ENCODE data around the gene GBGT1. TPM values are rescaled to one million over a fixed set of nuclear protein-coding genes. Genes with fewer than 3 reads are reported as not detected.
"Not testable (repeated sequence)": the region's sequence is repeated elsewhere in the genome, so short reads cannot be mapped to it uniquely, and the experiment has no call there.

GBGT1 gene
- 1 to 10 TPM; 1.4 to 2.2 (median 1.7) TPM for total RNA-seq
- total RNA-seq (2013): 4.8 TPM

- Mint-ChIP-seq H3K36me3 (no peaks in the 10 kb centered on the region), H3K4me1 (peaks cover 0 to 4% of the 10 kb centered on the region in 2 donors), H3K27ac (peak within 1 kb of the TSS in 1 of 2 donors; percentile 59), H3K9me3 (no peaks in the 10 kb centered on the region), H3K4me3 (peak within 1 kb of the TSS; percentile 79), H3K27me3 (ENCODE audit: low read depth in 2 of 2) (peaks cover 7 to 17% of the 10 kb centered on the region in 2 donors)
- H3K9me3 ChIP-seq (ENCODE audit: control insufficient read depth, insufficient read depth, low read length): no peaks in the 10 kb centered on the region
- peak within 1 kb of the TSS; percentile 29 for H3K4me3 ChIP-seq (ENCODE audit: low read length)
- peak; percentile 49 to 68 (median 51) for ATAC-seq
- intact Hi-C loops (cut with micrococcal nuclease): no loop called here
- peaks cover 3% of the 10 kb centered on the region for H3K27me3 ChIP-seq (ENCODE audit: control insufficient read depth, insufficient read depth, low read length)
- H3K4me1 ChIP-seq (ENCODE audit: control insufficient read depth, insufficient read depth, low read length): peaks cover 16% of the 10 kb centered on the region
- TF ChIP-seq, protein P1, sequence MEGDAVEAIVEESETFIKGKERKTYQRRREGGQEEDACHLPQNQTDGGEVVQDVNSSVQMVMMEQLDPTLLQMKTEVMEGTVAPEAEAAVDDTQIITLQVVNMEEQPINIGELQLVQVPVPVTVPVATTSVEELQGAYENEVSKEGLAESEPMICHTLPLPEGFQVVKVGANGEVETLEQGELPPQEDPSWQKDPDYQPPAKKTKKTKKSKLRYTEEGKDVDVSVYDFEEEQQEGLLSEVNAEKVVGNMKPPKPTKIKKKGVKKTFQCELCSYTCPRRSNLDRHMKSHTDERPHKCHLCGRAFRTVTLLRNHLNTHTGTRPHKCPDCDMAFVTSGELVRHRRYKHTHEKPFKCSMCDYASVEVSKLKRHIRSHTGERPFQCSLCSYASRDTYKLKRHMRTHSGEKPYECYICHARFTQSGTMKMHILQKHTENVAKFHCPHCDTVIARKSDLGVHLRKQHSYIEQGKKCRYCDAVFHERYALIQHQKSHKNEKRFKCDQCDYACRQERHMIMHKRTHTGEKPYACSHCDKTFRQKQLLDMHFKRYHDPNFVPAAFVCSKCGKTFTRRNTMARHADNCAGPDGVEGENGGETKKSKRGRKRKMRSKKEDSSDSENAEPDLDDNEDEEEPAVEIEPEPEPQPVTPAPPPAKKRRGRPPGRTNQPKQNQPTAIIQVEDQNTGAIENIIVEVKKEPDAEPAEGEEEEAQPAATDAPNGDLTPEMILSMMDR (IDR thresholded peaks at IDR 0.05): no peak
- DNase-seq: peak in 1 of 2 donors; percentile 56
- WGBS (ENCODE audit: insufficient coverage): 1% methylated on average over 56 of the region's 56 CpGs
- H3K36me3 ChIP-seq (ENCODE audit: control insufficient read depth, insufficient read depth, low read length): no peaks in the 10 kb centered on the region
- H3K27ac ChIP-seq (ENCODE audit: low read length): no peak within 1 kb of the TSS
Observed at GRCh38 chr9:133163504-133164172, at the start of gene GBGT1. TSS of gene GBGT1 (minus strand) at chr9:133163914. CDS start at chr9:133162412, 1,502 bp downstream.

DNA sequence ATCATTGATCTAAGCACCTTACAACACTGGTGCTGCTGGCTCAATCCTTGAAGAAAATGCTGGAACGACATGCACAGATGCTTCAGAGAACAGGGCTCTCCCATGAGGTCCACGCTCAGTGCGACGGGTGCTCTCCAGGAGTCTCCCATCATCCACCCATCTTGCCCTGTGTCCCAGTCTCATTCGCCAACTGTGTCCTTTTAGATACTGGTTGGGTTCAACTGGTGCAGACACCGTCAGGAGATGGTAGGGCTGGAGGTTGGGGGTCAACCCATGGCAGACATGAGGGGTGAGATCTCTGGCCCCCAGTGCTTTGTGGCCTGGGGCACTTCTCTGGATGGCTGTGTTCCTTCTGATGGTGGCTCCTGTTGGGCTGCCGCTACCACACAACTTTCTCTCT lies 46.9 kb upstream of the GBGT1 start:
- TF ChIP-seq, protein P1 (IDR thresholded peaks at IDR 0.05): no peak
- Histone ChIP-seq H3K4me1 (ENCODE audit: control insufficient read depth, insufficient read depth, low read length) (no peaks in the 10 kb centered on the region), H3K36me3 (ENCODE audit: control insufficient read depth, insufficient read depth, low read length) (no peaks in the 10 kb centered on the region), H3K4me3 (ENCODE audit: low read length) (no peak overlapping the region), H3K27me3 (ENCODE audit: control insufficient read depth, insufficient read depth, low read length) (no peaks in the 10 kb centered on the region), H3K27ac (ENCODE audit: low read length) (no peak overlapping the region), H3K9me3 (ENCODE audit: control insufficient read depth, insufficient read depth, low read length) (no peaks in the 10 kb centered on the region)
- H3K4me1 Mint-ChIP-seq: no peaks in the 10 kb centered on the region
- ATAC-seq (no peak), DNase-seq (no peak)
- no peak overlapping the region for H3K27ac Mint-ChIP-seq
- intact Hi-C loops (cut with micrococcal nuclease): no loop called here
- no peaks in the 10 kb centered on the region for H3K36me3 Mint-ChIP-seq
- 90% methylated on average over 6 of the region's 7 CpGs for WGBS (ENCODE audit: insufficient coverage)
- H3K9me3 Mint-ChIP-seq: no peaks in the 10 kb centered on the region
- peaks cover 27 to 35% of the 10 kb centered on the region in 2 donors for H3K27me3 Mint-ChIP-seq (ENCODE audit: low read depth in 2 of 2)
- no peak overlapping the region for H3K4me3 Mint-ChIP-seq

- no peak overlapping the region for H3K27ac ChIP-seq (ENCODE audit: low read length)
- H3K4me1 Mint-ChIP-seq: no peaks in the 10 kb centered on the region
- H3K9me3 Mint-ChIP-seq: no peaks in the 10 kb centered on the region
- TF ChIP-seq, protein P1 (IDR thresholded peaks at IDR 0.05): no peak
- no peak for DNase-seq
- no peak overlapping the region for H3K4me3 ChIP-seq (ENCODE audit: low read length)
- intact Hi-C loops (cut with micrococcal nuclease): no loop called here
- no peaks in the 10 kb centered on the region for H3K27me3 ChIP-seq (ENCODE audit: control insufficient read depth, insufficient read depth, low read length)
- no peaks in the 10 kb centered on the region for H3K4me1 ChIP-seq (ENCODE audit: control insufficient read depth, insufficient read depth, low read length)
- ATAC-seq: no peak
- WGBS (ENCODE audit: insufficient coverage): 85% methylated on average over 7 of the region's 7 CpGs
- H3K36me3 ChIP-seq (ENCODE audit: control insufficient read depth, insufficient read depth, low read length): no peaks in the 10 kb centered on the region
- peaks cover 24 to 31% of the 10 kb centered on the region in 2 donors for H3K27me3 Mint-ChIP-seq (ENCODE audit: low read depth in 2 of 2)
- H3K36me3 Mint-ChIP-seq: no peaks in the 10 kb centered on the region
- no peaks in the 10 kb centered on the region for H3K9me3 ChIP-seq (ENCODE audit: control insufficient read depth, insufficient read depth, low read length)
- no peak overlapping the region for H3K4me3 Mint-ChIP-seq
- H3K27ac Mint-ChIP-seq: no peak overlapping the region
Observed at GRCh38 chr9:133210202-133210532, 46.5 kb upstream of the GBGT1 start.

GRCh38 chr9:133209327-133210201 lies 45.9 kb upstream of the GBGT1 start:
- H3K27me3 ChIP-seq (ENCODE audit: control insufficient read depth, insufficient read depth, low read length); H3K36me3 Mint-ChIP-seq; H3K4me3 Mint-ChIP-seq; H3K4me1 ChIP-seq (ENCODE audit: control insufficient read depth, insufficient read depth, low read length); H3K9me3 Mint-ChIP-seq; H3K9me3 ChIP-seq (ENCODE audit: control insufficient read depth, insufficient read depth, low read length); ATAC-seq; H3K4me3 ChIP-seq (ENCODE audit: low read length); H3K4me1 Mint-ChIP-seq; DNase-seq; H3K36me3 ChIP-seq (ENCODE audit: control insufficient read depth, insufficient read depth, low read length); H3K27ac ChIP-seq (ENCODE audit: low read length); intact Hi-C loops (cut with micrococcal nuclease); H3K27ac Mint-ChIP-seq: not testable (repeated sequence)
- WGBS (ENCODE audit: insufficient coverage): 87% methylated on average over 29 of the region's 29 CpGs
- peaks cover 21 to 24% of the 10 kb centered on the region in 2 donors for H3K27me3 Mint-ChIP-seq (ENCODE audit: low read depth in 2 of 2)

- H3K36me3 ChIP-seq (ENCODE audit: control insufficient read depth, insufficient read depth, low read length); H3K36me3 Mint-ChIP-seq; H3K27ac Mint-ChIP-seq; DNase-seq; intact Hi-C loops (cut with micrococcal nuclease); ATAC-seq; H3K27ac ChIP-seq (ENCODE audit: low read length); H3K4me1 ChIP-seq (ENCODE audit: control insufficient read depth, insufficient read depth, low read length); H3K27me3 ChIP-seq (ENCODE audit: control insufficient read depth, insufficient read depth, low read length); H3K4me3 ChIP-seq (ENCODE audit: low read length); H3K4me1 Mint-ChIP-seq; H3K4me3 Mint-ChIP-seq; H3K9me3 Mint-ChIP-seq; H3K9me3 ChIP-seq (ENCODE audit: control insufficient read depth, insufficient read depth, low read length): not testable (repeated sequence)
- WGBS (ENCODE audit: insufficient coverage): 87% methylated on average over 4 of the region's 18 CpGs
- H3K27me3 Mint-ChIP-seq (ENCODE audit: low read depth in 2 of 2): peaks cover 16 to 18% of the 10 kb centered on the region in 2 donors
Observed at GRCh38 chr9:133208880-133209300, 45.2 kb upstream of the GBGT1 start, which contains the start of gene OBP2B. TSS of gene OBP2B (minus strand) at chr9:133209250. CDS start at chr9:133209199, 51 bp downstream.

Measured in natural killer cell (primary cell).